ENCODE results near the gene COMMD3.

GRCh38 chr10:22316286-22317075 is at the start of gene COMMD3:
- TF ChIP-seq, protein P1, sequence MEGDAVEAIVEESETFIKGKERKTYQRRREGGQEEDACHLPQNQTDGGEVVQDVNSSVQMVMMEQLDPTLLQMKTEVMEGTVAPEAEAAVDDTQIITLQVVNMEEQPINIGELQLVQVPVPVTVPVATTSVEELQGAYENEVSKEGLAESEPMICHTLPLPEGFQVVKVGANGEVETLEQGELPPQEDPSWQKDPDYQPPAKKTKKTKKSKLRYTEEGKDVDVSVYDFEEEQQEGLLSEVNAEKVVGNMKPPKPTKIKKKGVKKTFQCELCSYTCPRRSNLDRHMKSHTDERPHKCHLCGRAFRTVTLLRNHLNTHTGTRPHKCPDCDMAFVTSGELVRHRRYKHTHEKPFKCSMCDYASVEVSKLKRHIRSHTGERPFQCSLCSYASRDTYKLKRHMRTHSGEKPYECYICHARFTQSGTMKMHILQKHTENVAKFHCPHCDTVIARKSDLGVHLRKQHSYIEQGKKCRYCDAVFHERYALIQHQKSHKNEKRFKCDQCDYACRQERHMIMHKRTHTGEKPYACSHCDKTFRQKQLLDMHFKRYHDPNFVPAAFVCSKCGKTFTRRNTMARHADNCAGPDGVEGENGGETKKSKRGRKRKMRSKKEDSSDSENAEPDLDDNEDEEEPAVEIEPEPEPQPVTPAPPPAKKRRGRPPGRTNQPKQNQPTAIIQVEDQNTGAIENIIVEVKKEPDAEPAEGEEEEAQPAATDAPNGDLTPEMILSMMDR (IDR thresholded peaks at IDR 0.05) = no peak
- TF ChIP-seq POLR2AphosphoS5 (IDR thresholded peaks at IDR 0.05; ENCODE audit: low read depth, low read length) (peak; percentile 81), SIN3A (IDR thresholded peaks at IDR 0.05; ENCODE audit: borderline replicate concordance, insufficient read depth, low read depth, low read length) (no peak; the same call in 1 of the 2 replicates), TCF7L2 (IDR thresholded peaks at IDR 0.05; ENCODE audit: low read depth, low read length) (peak; percentile 56; the same call in 1 of the 2 replicates)
- TF ChIP-seq, protein P2, sequence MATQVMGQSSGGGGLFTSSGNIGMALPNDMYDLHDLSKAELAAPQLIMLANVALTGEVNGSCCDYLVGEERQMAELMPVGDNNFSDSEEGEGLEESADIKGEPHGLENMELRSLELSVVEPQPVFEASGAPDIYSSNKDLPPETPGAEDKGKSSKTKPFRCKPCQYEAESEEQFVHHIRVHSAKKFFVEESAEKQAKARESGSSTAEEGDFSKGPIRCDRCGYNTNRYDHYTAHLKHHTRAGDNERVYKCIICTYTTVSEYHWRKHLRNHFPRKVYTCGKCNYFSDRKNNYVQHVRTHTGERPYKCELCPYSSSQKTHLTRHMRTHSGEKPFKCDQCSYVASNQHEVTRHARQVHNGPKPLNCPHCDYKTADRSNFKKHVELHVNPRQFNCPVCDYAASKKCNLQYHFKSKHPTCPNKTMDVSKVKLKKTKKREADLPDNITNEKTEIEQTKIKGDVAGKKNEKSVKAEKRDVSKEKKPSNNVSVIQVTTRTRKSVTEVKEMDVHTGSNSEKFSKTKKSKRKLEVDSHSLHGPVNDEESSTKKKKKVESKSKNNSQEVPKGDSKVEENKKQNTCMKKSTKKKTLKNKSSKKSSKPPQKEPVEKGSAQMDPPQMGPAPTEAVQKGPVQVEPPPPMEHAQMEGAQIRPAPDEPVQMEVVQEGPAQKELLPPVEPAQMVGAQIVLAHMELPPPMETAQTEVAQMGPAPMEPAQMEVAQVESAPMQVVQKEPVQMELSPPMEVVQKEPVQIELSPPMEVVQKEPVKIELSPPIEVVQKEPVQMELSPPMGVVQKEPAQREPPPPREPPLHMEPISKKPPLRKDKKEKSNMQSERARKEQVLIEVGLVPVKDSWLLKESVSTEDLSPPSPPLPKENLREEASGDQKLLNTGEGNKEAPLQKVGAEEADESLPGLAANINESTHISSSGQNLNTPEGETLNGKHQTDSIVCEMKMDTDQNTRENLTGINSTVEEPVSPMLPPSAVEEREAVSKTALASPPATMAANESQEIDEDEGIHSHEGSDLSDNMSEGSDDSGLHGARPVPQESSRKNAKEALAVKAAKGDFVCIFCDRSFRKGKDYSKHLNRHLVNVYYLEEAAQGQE (IDR thresholded peaks at IDR 0.05; ENCODE audit: insufficient read depth in 1 of 2, low read depth in 2 of 2, low read length in 1 of 2) = no peak
